Natural killer cell (primary cell): ENCODE measurements around the gene MAP1A. TPM values are rescaled to one million over a fixed set of nuclear protein-coding genes. Genes with fewer than 3 reads are reported as not detected.

Experiments used
- ATAC-seq, 3 donors: fragments of 150-1000 bp in 2 of 3; fragments of 200-7000 bp in 1 of 3; cut with Tn5 transposase; 1 replicate in 1 of 3; 2 replicates in 2 of 3; pipeline ENCODE4 v1.10.0; 2021; ENCODE audit warnings: mild to moderate bottlenecking in 2 of 3, moderate library complexity in 2 of 3
- DNase-seq, 2 donors: peaks; one replicate each; pipeline versions ENCODE4 v3.0.0 to v3.0.0-alpha.2; 2013 to 2021; ENCODE audit warnings: mixed read lengths in 1 of 2
- H3K27ac ChIP-seq: one replicate; pipeline ENCODE4 v1.5.1; 2013; ENCODE audit warnings: mild to moderate bottlenecking, low read length
- H3K27me3 ChIP-seq: one replicate; pipeline ENCODE4 v1.6.1; 2013; ENCODE audit warnings: low read length; ENCODE audit not compliant: control insufficient read depth, insufficient read depth
- H3K36me3 ChIP-seq: one replicate; pipeline ENCODE4 v1.6.1; 2013; ENCODE audit warnings: low read length; ENCODE audit not compliant: control insufficient read depth, insufficient read depth
- H3K4me1 ChIP-seq: one replicate; pipeline ENCODE4 v1.6.1; 2013; ENCODE audit warnings: low read length; ENCODE audit not compliant: control insufficient read depth, insufficient read depth
- H3K4me3 ChIP-seq: one replicate; pipeline ENCODE4 v1.5.1; 2013; ENCODE audit warnings: low read length
- H3K9me3 ChIP-seq: one replicate; pipeline ENCODE4 v1.6.1; 2013; ENCODE audit warnings: low read length; ENCODE audit not compliant: control insufficient read depth, insufficient read depth
- H3K27ac Mint-ChIP-seq, 2 donors: one replicate each; pipeline ENCODE4 v1.8.0; 2022; ENCODE audit warnings: mild to moderate bottlenecking in 2 of 2, mixed read lengths in 2 of 2, moderate library complexity in 1 of 2
- H3K27me3 Mint-ChIP-seq, 2 donors: one replicate each; pipeline ENCODE4 v1.8.0; 2022; ENCODE audit warnings: low read depth in 2 of 2, mixed read lengths in 2 of 2
- H3K36me3 Mint-ChIP-seq: one replicate; pipeline ENCODE4 v1.8.0; 2022; ENCODE audit warnings: mixed read lengths
- H3K4me1 Mint-ChIP-seq, 2 donors: one replicate each; pipeline ENCODE4 v1.8.0; 2022; ENCODE audit warnings: mixed read lengths in 2 of 2
- H3K4me3 Mint-ChIP-seq: one replicate; pipeline ENCODE4 v1.8.0; 2022; ENCODE audit warnings: mild to moderate bottlenecking, moderate library complexity, mixed read lengths
- H3K9me3 Mint-ChIP-seq, 2 donors: one replicate each; pipeline ENCODE4 v1.8.0; 2022; ENCODE audit warnings: mixed read lengths in 2 of 2
- WGBS: methylation state at CpG from one replicate; pipeline ENCODE4 v1.1.7; 2013; ENCODE audit warnings: missing lambda C conversion rate; ENCODE audit not compliant: insufficient coverage; 5-methylcytosine and 5-hydroxymethylcytosine counted together
- intact Hi-C: fragments of 100-400 bp; cut with micrococcal nuclease; formaldehyde crosslinking; loops from one replicate; pipeline ENCODE4 v1.14.2; 2022
- total RNA-seq, 4 donors: library from RNA; stranded (reverse); fragments of 120-200 nt in 1 of 4; gene quantifications; one replicate each; pipeline versions ENCODE4 v1.2.3 to v1.2.4, GENCODE V29; 2013 to 2022
- TF ChIP-seq, protein P1 (sequence below): fragments of 200-600 bp; IDR thresholded peaks from one replicate; pipeline ENCODE4 v1.8.0; 2022; ENCODE audit warnings: antibody characterized with exemption

The MAP1A gene
- total RNA-seq, 3 donors from 2014 or later (not counting 1 experiment from before 2014, with no cell fraction given), result 0.72 to 2.2 (median 0.98) TPM

DNA sequence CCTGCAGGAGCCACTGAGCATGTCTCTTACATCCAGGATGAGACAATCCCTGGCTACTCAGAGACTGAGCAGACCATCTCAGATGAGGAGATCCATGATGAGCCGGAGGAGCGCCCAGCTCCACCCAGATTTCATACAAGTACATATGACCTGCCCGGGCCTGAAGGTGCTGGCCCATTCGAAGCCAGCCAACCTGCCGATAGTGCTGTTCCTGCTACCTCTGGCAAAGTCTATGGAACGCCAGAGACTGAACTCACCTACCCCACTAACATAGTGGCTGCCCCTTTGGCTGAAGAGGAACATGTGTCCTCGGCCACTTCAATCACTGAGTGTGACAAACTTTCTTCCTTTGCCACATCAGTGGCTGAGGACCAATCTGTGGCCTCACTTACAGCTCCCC, 6.2 kb downstream of the MAP1A start:
- no peaks in the 10 kb centered on the region for H3K36me3 ChIP-seq
- H3K4me1 ChIP-seq, result peaks cover under 1% of the 10 kb centered on the region
- no peaks in the 10 kb centered on the region for H3K36me3 Mint-ChIP-seq
- peaks cover 11 to 16% of the 10 kb centered on the region in 2 donors for H3K27me3 Mint-ChIP-seq
- no peak overlapping the region for H3K4me3 Mint-ChIP-seq
- intact Hi-C loops, result no loop called here
- no peaks in the 10 kb centered on the region for H3K9me3 Mint-ChIP-seq
- TF ChIP-seq, protein P1, sequence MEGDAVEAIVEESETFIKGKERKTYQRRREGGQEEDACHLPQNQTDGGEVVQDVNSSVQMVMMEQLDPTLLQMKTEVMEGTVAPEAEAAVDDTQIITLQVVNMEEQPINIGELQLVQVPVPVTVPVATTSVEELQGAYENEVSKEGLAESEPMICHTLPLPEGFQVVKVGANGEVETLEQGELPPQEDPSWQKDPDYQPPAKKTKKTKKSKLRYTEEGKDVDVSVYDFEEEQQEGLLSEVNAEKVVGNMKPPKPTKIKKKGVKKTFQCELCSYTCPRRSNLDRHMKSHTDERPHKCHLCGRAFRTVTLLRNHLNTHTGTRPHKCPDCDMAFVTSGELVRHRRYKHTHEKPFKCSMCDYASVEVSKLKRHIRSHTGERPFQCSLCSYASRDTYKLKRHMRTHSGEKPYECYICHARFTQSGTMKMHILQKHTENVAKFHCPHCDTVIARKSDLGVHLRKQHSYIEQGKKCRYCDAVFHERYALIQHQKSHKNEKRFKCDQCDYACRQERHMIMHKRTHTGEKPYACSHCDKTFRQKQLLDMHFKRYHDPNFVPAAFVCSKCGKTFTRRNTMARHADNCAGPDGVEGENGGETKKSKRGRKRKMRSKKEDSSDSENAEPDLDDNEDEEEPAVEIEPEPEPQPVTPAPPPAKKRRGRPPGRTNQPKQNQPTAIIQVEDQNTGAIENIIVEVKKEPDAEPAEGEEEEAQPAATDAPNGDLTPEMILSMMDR, result no peak
- H3K27ac Mint-ChIP-seq, result no peak overlapping the region
- 80% methylated on average over 7 of the region's 7 CpGs for WGBS
- no peaks in the 10 kb centered on the region for H3K27me3 ChIP-seq
- ATAC-seq, result no peak
- H3K4me3 ChIP-seq, result no peak overlapping the region
- peaks cover 0 to 7% of the 10 kb centered on the region in 2 donors for H3K4me1 Mint-ChIP-seq
- H3K27ac ChIP-seq, result no peak overlapping the region
- no peaks in the 10 kb centered on the region for H3K9me3 ChIP-seq
- no peak for DNase-seq

DNA sequence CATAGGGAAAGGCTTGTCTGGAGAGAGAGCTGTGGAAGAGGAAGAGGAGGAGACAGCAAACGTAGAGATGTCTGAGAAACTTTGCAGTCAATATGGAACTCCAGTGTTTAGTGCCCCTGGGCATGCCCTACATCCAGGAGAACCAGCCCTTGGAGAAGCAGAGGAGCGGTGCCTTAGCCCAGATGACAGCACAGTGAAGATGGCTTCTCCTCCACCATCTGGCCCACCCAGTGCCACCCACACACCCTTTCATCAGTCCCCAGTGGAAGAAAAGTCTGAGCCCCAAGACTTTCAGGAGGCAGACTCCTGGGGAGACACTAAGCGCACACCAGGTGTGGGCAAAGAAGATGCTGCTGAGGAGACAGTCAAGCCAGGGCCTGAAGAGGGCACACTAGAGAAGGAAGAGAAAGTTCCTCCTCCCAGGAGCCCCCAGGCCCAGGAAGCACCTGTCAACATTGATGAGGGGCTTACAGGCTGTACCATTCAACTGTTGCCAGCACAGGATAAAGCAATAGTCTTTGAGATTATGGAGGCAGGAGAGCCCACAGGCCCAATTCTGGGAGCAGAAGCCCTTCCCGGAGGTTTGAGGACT, 6.9 kb downstream of the MAP1A start:
- H3K27ac Mint-ChIP-seq, result no peak overlapping the region
- H3K27me3 Mint-ChIP-seq, result peaks cover 6 to 10% of the 10 kb centered on the region in 2 donors
- ATAC-seq, result no peak
- Histone ChIP-seq H3K27me3 (no peaks in the 10 kb centered on the region), H3K4me1 (no peaks in the 10 kb centered on the region), H3K4me3 (no peak overlapping the region), H3K27ac (no peak overlapping the region), H3K9me3 (no peaks in the 10 kb centered on the region), H3K36me3 (no peaks in the 10 kb centered on the region)
- intact Hi-C loops, result no loop called here
- 88% methylated on average over 4 of the region's 4 CpGs for WGBS
- no peak overlapping the region for H3K4me3 Mint-ChIP-seq
- no peaks in the 10 kb centered on the region for H3K9me3 Mint-ChIP-seq
- TF ChIP-seq, protein P1, result no peak
- no peak for DNase-seq
- no peaks in the 10 kb centered on the region for H3K4me1 Mint-ChIP-seq
- no peaks in the 10 kb centered on the region for H3K36me3 Mint-ChIP-seq

DNA sequence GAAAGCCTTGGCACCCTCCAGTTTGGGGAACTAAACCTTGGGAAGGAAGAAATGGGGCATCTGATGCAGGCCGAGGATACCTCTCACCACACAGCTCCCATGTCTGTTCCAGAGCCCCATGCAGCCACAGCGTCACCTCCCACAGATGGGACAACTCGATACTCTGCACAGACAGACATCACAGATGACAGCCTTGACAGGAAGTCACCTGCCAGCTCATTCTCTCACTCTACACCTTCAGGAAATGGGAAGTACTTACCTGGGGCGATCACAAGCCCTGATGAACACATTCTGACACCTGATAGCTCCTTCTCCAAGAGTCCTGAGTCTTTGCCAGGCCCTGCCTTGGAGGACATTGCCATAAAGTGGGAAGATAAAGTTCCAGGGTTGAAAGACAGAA, 7.7 kb downstream of the MAP1A start:
- no peaks in the 10 kb centered on the region for H3K4me1 Mint-ChIP-seq
- H3K27me3 Mint-ChIP-seq, result peaks cover 0 to 6% of the 10 kb centered on the region in 2 donors
- 70% methylated on average over 4 of the region's 4 CpGs for WGBS
- H3K4me3 Mint-ChIP-seq, result no peak overlapping the region
- Histone ChIP-seq H3K4me1 (no peaks in the 10 kb centered on the region), H3K27me3 (no peaks in the 10 kb centered on the region), H3K9me3 (no peaks in the 10 kb centered on the region), H3K36me3 (no peaks in the 10 kb centered on the region), H3K27ac (no peak overlapping the region), H3K4me3 (no peak overlapping the region)
- no peaks in the 10 kb centered on the region for H3K36me3 Mint-ChIP-seq
- ATAC-seq (no peak), DNase-seq (no peak)
- H3K27ac Mint-ChIP-seq, result no peak overlapping the region
- no peaks in the 10 kb centered on the region for H3K9me3 Mint-ChIP-seq
- TF ChIP-seq, protein P1, result no peak
- intact Hi-C loops, result no loop called here
